GM19467 (cell line): ENCODE measurements around the gene ASB3.
"Not testable (repeated sequence)": the region's sequence is repeated elsewhere in the genome, so short reads cannot be mapped to it uniquely, and the experiment has no call there.

Experiments
- ATAC-seq: cut with Tn5 transposase; IDR thresholded peaks from one replicate; pipeline ENCODE4 v1.9.1; 2021; ENCODE audit warnings: mild to moderate bottlenecking, moderate library complexity; ENCODE audit not compliant: unreplicated experiment

Gene ASB3

GRCh38 chr2:53786705-53787613 is at the start of gene ASB3, which contains the start of gene ERLEC1:
ASB3 (minus strand) TSS chr2:53786953; CDS start chr2:53765572, 21,381 bp downstream.
ERLEC1 (plus strand) TSS chr2:53787044; CDS start chr2:53787211, 167 bp downstream.
- ATAC-seq = peak; percentile 98

- ATAC-seq = not testable (repeated sequence)
These were observed 43.2 kb upstream of the ASB3 start for GRCh38 chr2:53829980-53830290.

GRCh38 chr2:53829273-53829979 is 42.7 kb upstream of the ASB3 start:
- ATAC-seq = no peak

GRCh38 chr2:53828331-53828730 is 41.6 kb upstream of the ASB3 start:
- no peak for ATAC-seq

GRCh38 chr2:53827398-53828175 is 40.8 kb upstream of the ASB3 start:
- ATAC-seq = no peak

GRCh38 chr2:53826587-53827397 is 40.0 kb upstream of the ASB3 start:
- ATAC-seq = no peak

GRCh38 chr2:53826030-53826410 is 39.3 kb upstream of the ASB3 start:
- ATAC-seq = no peak

- ATAC-seq = not testable (repeated sequence)
These were observed 36.9 kb upstream of the ASB3 start for GRCh38 chr2:53823639-53824038.

GRCh38 chr2:53821810-53822209 is 35.1 kb upstream of the ASB3 start:
- no peak for ATAC-seq

GRCh38 chr2:53820711-53821110 is 34.0 kb upstream of the ASB3 start:
- no peak for ATAC-seq

- no peak for ATAC-seq
These were observed 33.3 kb upstream of the ASB3 start for GRCh38 chr2:53820048-53820447.

- no peak for ATAC-seq
These were observed 32.9 kb upstream of the ASB3 start for GRCh38 chr2:53819634-53820033.

GRCh38 chr2:53818854-53819435 is 32.2 kb upstream of the ASB3 start:
- ATAC-seq = no peak

- ATAC-seq = no peak
These were observed 26.4 kb upstream of the ASB3 start for GRCh38 chr2:53813151-53813550.

- ATAC-seq = no peak
These were observed 24.8 kb upstream of the ASB3 start for GRCh38 chr2:53811601-53812000.

GRCh38 chr2:53802617-53803151 is 15.9 kb upstream of the ASB3 start:
- ATAC-seq = no peak

- no peak for ATAC-seq
These were observed 14.8 kb upstream of the ASB3 start for GRCh38 chr2:53801547-53801946.

- ATAC-seq = no peak
These were observed 7.1 kb upstream of the ASB3 start for GRCh38 chr2:53793821-53794220.

- ATAC-seq = no peak
These were observed 6.5 kb upstream of the ASB3 start for GRCh38 chr2:53793261-53793660.
